Activated CD8-positive, alpha-beta T cell treated with anti-CD3 and anti-CD28 coated beads for 36 hours (primary cell): ENCODE data around the gene MED15. TPM values are rescaled to one million over a fixed set of nuclear protein-coding genes. Genes with fewer than 3 reads are reported as not detected.

Experiments
- ATAC-seq: fragments of 200-7000 bp; cut with Tn5 transposase; one replicate; pipeline ENCODE4 v1.10.0; 2021; ENCODE audit warnings: mild to moderate bottlenecking, moderate library complexity
- CTCF ChIA-PET: fragments of 350-600 bp; sonication (Branson Sonifier 250); formaldehyde crosslinking; loops from one replicate; lab custom pipeline; 2021; ENCODE audit warnings: antibody characterized with exemption; lab: Charles Lee
- POLR2A ChIA-PET: fragments of 350-600 bp; sonication (Branson Sonifier 250); formaldehyde crosslinking; loops from one replicate; lab custom pipeline; 2021; ENCODE audit warnings: antibody characterized with exemption; lab: Charles Lee
- DNase-seq: peaks from one replicate; pipeline ENCODE4 v3.0.0-alpha.2; 2020
- H3K27ac Mint-ChIP-seq: one replicate; pipeline ENCODE4 v1.8.0; 2021; ENCODE audit warnings: mild to moderate bottlenecking, mixed read lengths
- H3K27me3 Mint-ChIP-seq: one replicate; pipeline ENCODE4 v1.8.0; 2021; ENCODE audit warnings: mixed read lengths
- H3K36me3 Mint-ChIP-seq: one replicate; pipeline ENCODE4 v1.8.0; 2021; ENCODE audit warnings: low read depth, mixed read lengths
- H3K4me1 Mint-ChIP-seq: one replicate; pipeline ENCODE4 v1.8.0; 2021; ENCODE audit warnings: low read depth, mixed read lengths
- H3K4me3 Mint-ChIP-seq: one replicate; pipeline ENCODE4 v1.8.0; 2021; ENCODE audit warnings: mild to moderate bottlenecking, moderate library complexity, mixed read lengths
- H3K9me3 Mint-ChIP-seq: one replicate; pipeline ENCODE4 v1.8.0; 2021; ENCODE audit warnings: mixed read lengths
- CTCF ChIP-seq: fragments of 200-600 bp; IDR thresholded peaks from one replicate; pipeline ENCODE4 v1.8.0; 2022; ENCODE audit warnings: antibody characterized with exemption, mild to moderate bottlenecking
- intact Hi-C: fragments of 100-400 bp; cut with micrococcal nuclease; formaldehyde crosslinking; loops from one replicate; pipeline ENCODE4 v1.10.0; 2022
- total RNA-seq, 2 experiments: library from RNA; stranded (reverse); gene quantifications; one replicate each; pipeline ENCODE4 v1.2.3, GENCODE V29; 2021

The MED15 gene
- total RNA-seq, 2 experiments from 2014 or later: 110 to 118 TPM

- Mint-ChIP-seq H3K9me3 (no peaks in the 10 kb centered on the region), H3K36me3 (peaks cover 14% of the 10 kb centered on the region), H3K4me1 (peaks cover 48% of the 10 kb centered on the region), H3K27me3 (no peaks in the 10 kb centered on the region), H3K27ac (peak overlapping the region; percentile 97), H3K4me3 (peak overlapping the region; percentile 37)
- CTCF ChIA-PET: interaction anchor here (0.6 to 2.5 kb wide), 9 partner anchors 9 to 306 kb away, joined by 3 to 15 read pairs (median 6); no protein-coding TSS in a partner anchor
- ATAC-seq (peak; percentile 62), DNase-seq (peak; percentile 53)
- TF ChIP-seq CTCF: no peak
- POLR2A ChIA-PET: interaction anchor here (0.8 to 2.0 kb wide), 11 partner anchors 9 to 56 kb away, joined by 3 to 13 read pairs (median 3); partner anchors contain the start of gene MED15
- intact Hi-C loops: no loop called here
Observed at GRCh38 chr22:20463324-20464095, 43.9 kb upstream of the MED15 start.

GRCh38 chr22:20464096-20464614 is 43.3 kb upstream of the MED15 start:
- intact Hi-C loops: no loop called here
- TF ChIP-seq CTCF: no peak
- H3K36me3 Mint-ChIP-seq: peaks cover 12% of the 10 kb centered on the region
- POLR2A ChIA-PET: interaction anchor here (0.9 to 2.0 kb wide), 8 partner anchors 9 to 45 kb away, joined by 3 to 13 read pairs (median 4); partner anchors contain the start of gene MED15
- no peaks in the 10 kb centered on the region for H3K9me3 Mint-ChIP-seq
- DNase-seq (peak; percentile 81), ATAC-seq (peak; percentile 89)
- H3K27me3 Mint-ChIP-seq: no peaks in the 10 kb centered on the region
- peaks cover 48% of the 10 kb centered on the region for H3K4me1 Mint-ChIP-seq
- peak overlapping the region; percentile 37 for H3K4me3 Mint-ChIP-seq
- peak overlapping the region; percentile 97 for H3K27ac Mint-ChIP-seq
- CTCF ChIA-PET: interaction anchor here (0.5 to 2.5 kb wide), 8 partner anchors 9 to 108 kb away, joined by 3 to 15 read pairs (median 5); no protein-coding TSS in a partner anchor

GRCh38 chr22:20464912-20465758 is 42.3 kb upstream of the MED15 start:
- Mint-ChIP-seq H3K4me1 (peaks cover 54% of the 10 kb centered on the region), H3K36me3 (peaks cover 12% of the 10 kb centered on the region), H3K27me3 (no peaks in the 10 kb centered on the region), H3K9me3 (no peaks in the 10 kb centered on the region), H3K27ac (peak overlapping the region; percentile 97), H3K4me3 (no peak overlapping the region)
- intact Hi-C loops: no loop called here
- DNase-seq (no peak), ATAC-seq (no peak)
- ChIA-PET POLR2A (interaction anchor here (1.1 to 2.0 kb wide), 4 partner anchors 8 to 46 kb away, joined by 3 to 13 read pairs (median 6); partner anchors contain the start of gene MED15), CTCF (interaction anchor here (0.9 to 2.5 kb wide), 5 partner anchors 9 to 107 kb away, joined by 3 to 15 read pairs (median 6); no protein-coding TSS in a partner anchor)
- TF ChIP-seq CTCF: no peak

GRCh38 chr22:20465759-20466077 is 41.7 kb upstream of the MED15 start:
- ChIA-PET POLR2A (no interaction called here), CTCF (interaction anchor here (0.9 kb wide), 1 partner anchor 9 kb away, joined by 3 read pairs; no protein-coding TSS in a partner anchor)
- TF ChIP-seq CTCF: no peak
- ATAC-seq (no peak), DNase-seq (peak; percentile 22)
- Mint-ChIP-seq H3K9me3 (no peaks in the 10 kb centered on the region), H3K36me3 (peaks cover 15% of the 10 kb centered on the region), H3K27me3 (no peaks in the 10 kb centered on the region), H3K27ac (peak overlapping the region; percentile 71), H3K4me3 (no peak overlapping the region), H3K4me1 (peaks cover 54% of the 10 kb centered on the region)
- intact Hi-C loops: no loop called here
